Liver (tissue), 9 donors: ENCODE measurements around the gene CAPS. TPM values are rescaled to one million over a fixed set of nuclear protein-coding genes. Genes with fewer than 3 reads are reported as not detected.

ENCODE experiments used
- DNase-seq: peaks from one replicate; pipeline ENCODE4 v3.0.0-alpha.2; 2017; ENCODE audit warnings: low spot score
- H3K27ac ChIP-seq, 2 donors: one replicate each; pipeline ENCODE4 v1.7.0; 2013; ENCODE audit warnings: inconsistent platforms in 2 of 2, low read length in 2 of 2, control low read depth in 1 of 2, low read depth in 1 of 2, mild to moderate bottlenecking in 1 of 2
- H3K27me3 ChIP-seq, 4 donors: one replicate each; pipeline versions ENCODE4 v1.6.1 to v1.7.0; 2013; ENCODE audit warnings: low read length in 3 of 4, inconsistent platforms in 1 of 4, mild to moderate bottlenecking in 1 of 4, moderate library complexity in 1 of 4; ENCODE audit not compliant: control insufficient read depth in 4 of 4, insufficient read depth in 4 of 4
- H3K36me3 ChIP-seq, 4 donors: one replicate each; pipeline versions ENCODE4 v1.6.1 to v1.7.0; 2013; ENCODE audit warnings: low read length in 3 of 4, mild to moderate bottlenecking in 3 of 4, low read depth in 1 of 4, moderate library complexity in 1 of 4; ENCODE audit not compliant: control insufficient read depth in 4 of 4, insufficient read depth in 3 of 4
- H3K4me1 ChIP-seq, 4 donors: one replicate each; pipeline versions ENCODE4 v1.6.1 to v1.7.0; 2013; ENCODE audit warnings: low read length in 3 of 4, mild to moderate bottlenecking in 3 of 4, moderate library complexity in 1 of 4; ENCODE audit not compliant: control insufficient read depth in 4 of 4, insufficient read depth in 4 of 4
- H3K4me3 ChIP-seq, 3 donors: one replicate each; pipeline versions ENCODE4 v1.6.1 to v1.7.0; 2013; ENCODE audit warnings: low read length in 3 of 3, control low read depth in 1 of 3, low read depth in 1 of 3, mild to moderate bottlenecking in 1 of 3
- H3K9ac ChIP-seq, 2 donors: one replicate each; pipeline ENCODE4 v1.7.0; 2013; ENCODE audit warnings: low read length in 2 of 2, mild to moderate bottlenecking in 2 of 2, moderate library complexity in 2 of 2, control low read depth in 1 of 2, low read depth in 1 of 2
- H3K9me3 ChIP-seq, 4 donors: one replicate each; pipeline versions ENCODE4 v1.6.1 to v1.7.0; 2013; ENCODE audit warnings: low read length in 3 of 4; ENCODE audit not compliant: control insufficient read depth in 4 of 4
- EGR1 ChIP-seq, 2 donors: IDR thresholded peaks; 2 replicates each; pipeline ENCODE4 v1.6.1; 2016 to 2018; ENCODE audit warnings: antibody characterized with exemption in 2 of 2, low read depth in 2 of 2
- FOXA1 ChIP-seq: IDR thresholded peaks from 2 replicates; pipeline ENCODE4 v1.6.1; 2016; ENCODE audit warnings: antibody characterized with exemption
- FOXA2 ChIP-seq: IDR thresholded peaks from 2 replicates; pipeline ENCODE4 v1.6.1; 2016; ENCODE audit warnings: antibody characterized with exemption
- HNF4A ChIP-seq, 2 donors: conservative IDR thresholded peaks; 2 replicates each; pipeline ENCODE4 v1.6.1; 2016; ENCODE audit warnings: antibody characterized with exemption in 2 of 2, mild to moderate bottlenecking in 2 of 2
- JUND ChIP-seq, 2 donors: IDR thresholded peaks; 2 replicates each; pipeline ENCODE4 v1.6.1; 2016; ENCODE audit warnings: antibody characterized with exemption in 2 of 2
- NR2F2 ChIP-seq: IDR thresholded peaks from 2 replicates; pipeline ENCODE4 v1.6.1; 2016; ENCODE audit warnings: antibody characterized with exemption
- RAD21 ChIP-seq, 2 donors: IDR thresholded peaks; 2 replicates each; pipeline ENCODE4 v1.6.1; 2016; ENCODE audit warnings: antibody characterized with exemption in 2 of 2, mild to moderate bottlenecking in 2 of 2
- RXRA ChIP-seq, 2 donors: IDR thresholded peaks; 2 replicates each; pipeline ENCODE4 v1.6.1; 2017 to 2018; ENCODE audit warnings: antibody characterized with exemption in 2 of 2, mild to moderate bottlenecking in 1 of 2
- SP1 ChIP-seq: IDR thresholded peaks from 2 replicates; pipeline ENCODE4 v1.6.1; 2018; ENCODE audit warnings: antibody characterized with exemption, mild to moderate bottlenecking
- TAF1 ChIP-seq: conservative IDR thresholded peaks from 2 replicates; pipeline ENCODE4 v1.6.1; 2016; ENCODE audit warnings: antibody characterized with exemption, mild to moderate bottlenecking
- YY1 ChIP-seq: IDR thresholded peaks from 2 replicates; pipeline ENCODE4 v1.6.1; 2016; ENCODE audit warnings: antibody characterized with exemption, mild to moderate bottlenecking
- WGBS: extraction: QIAGEN DNeasy Blood & Tissue Kit; methylation state at CpG from one replicate; pipeline ENCODE4 v1.1.7; 2013; 5-methylcytosine and 5-hydroxymethylcytosine counted together
- polyA plus RNA-seq, 2 donors: library from polyadenylated mRNA; stranded (reverse) in 1 of 2; unstranded in 1 of 2; fragments of 200-250 nt in 1 of 2; fragments of >200 nt in 1 of 2; fragmentation: Nextera tagmentation in 1 of 2; extraction: Ambion mirVana in 1 of 2; gene quantifications; one replicate each; pipeline versions ENCODE4 v1.2.1 to v1.2.3, GENCODE V29; 2013 to 2015
- total RNA-seq, 2 donors: library from RNA; depleted of rRNA; stranded (reverse); fragments of >200 nt; gene quantifications; one replicate each; pipeline ENCODE4 v1.2.3, GENCODE V29; 2014
- TF ChIP-seq, protein P1 (sequence below): IDR thresholded peaks from 2 replicates; pipeline ENCODE4 v1.6.1; 2016; ENCODE audit warnings: antibody characterized with exemption
- TF ChIP-seq, protein P2 (sequence below): IDR thresholded peaks from 2 replicates; pipeline ENCODE4 v1.6.1; 2016; ENCODE audit warnings: antibody characterized with exemption, mild to moderate bottlenecking
- TF ChIP-seq, protein P3 (sequence below): fragments of 150-350 bp; IDR thresholded peaks from 2 replicates; pipeline ENCODE4 v1.5.1; 2017; ENCODE audit warnings: improper control_type of control experiment, low read depth, low read length; ENCODE audit not compliant: missing input control
- TF ChIP-seq, protein P4 (sequence below): IDR thresholded peaks from 2 replicates; pipeline ENCODE4 v1.6.1; 2016; ENCODE audit warnings: antibody characterized with exemption
- TF ChIP-seq, protein P5 (sequence below): IDR thresholded peaks from 2 replicates; pipeline ENCODE4 v1.6.1; 2016; ENCODE audit warnings: antibody characterized with exemption
- donor health status: healthy.
- donor health status: healthy.
- donor health status: healthy.
- donor health status: healthy.
- donor health status: healthy.

Gene CAPS
- total and polyA plus RNA-seq, 4 donors: 2.1 to 11.4 (median 3.5) TPM

DNA sequence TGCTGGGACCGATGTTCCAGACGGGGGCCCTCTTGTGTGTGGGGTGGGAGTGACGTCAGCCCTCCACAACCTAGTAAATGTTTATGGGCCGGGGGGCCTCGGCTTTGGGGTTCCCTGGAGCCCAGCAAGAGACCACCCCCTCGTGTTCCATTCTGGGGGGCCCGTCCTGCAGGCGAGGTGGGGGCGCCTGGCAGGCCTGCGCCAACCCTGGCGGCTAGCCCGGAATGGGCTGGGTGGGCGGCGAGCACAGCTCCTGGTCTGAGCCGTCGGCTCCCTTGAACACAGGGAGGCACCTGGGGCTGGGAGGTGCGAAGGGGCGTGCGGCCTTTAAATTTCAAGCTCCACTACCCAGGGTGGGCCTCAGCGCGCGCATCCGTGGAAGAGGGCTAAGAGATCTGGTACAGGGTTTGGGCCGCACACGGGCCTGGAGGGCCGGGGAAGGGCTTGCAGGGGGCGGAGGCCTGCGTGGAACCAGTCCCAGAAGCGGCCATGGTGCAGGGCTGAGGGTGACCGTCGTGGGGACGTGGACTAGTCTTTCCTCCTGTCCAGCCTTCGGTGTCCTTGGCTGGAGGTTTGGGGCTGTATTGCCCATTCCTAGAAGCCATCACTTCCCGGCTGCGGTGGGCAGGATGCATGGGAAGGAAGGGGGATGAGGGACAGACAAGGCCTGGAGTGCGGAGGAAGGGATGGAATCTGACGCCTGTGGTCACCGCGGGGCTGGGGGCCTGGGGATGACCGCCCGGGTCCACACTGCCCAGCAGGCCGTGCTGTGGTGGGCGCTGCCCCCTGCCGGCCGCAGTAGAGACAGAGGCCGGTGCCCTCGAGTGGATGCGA, 21.9 kb upstream of the CAPS start:
- 18% methylated on average over 48 of the region's 48 CpGs for WGBS
- Histone ChIP-seq H3K27me3 (no peaks in the 10 kb centered on the region), H3K27ac (no peak overlapping the region), H3K9ac (no peak overlapping the region), H3K36me3 (peaks cover 5 to 22% (median 9%) of the 10 kb centered on the region in 4 donors), H3K9me3 (no peaks in the 10 kb centered on the region), H3K4me1 (peaks cover 0 to 11% (median 3%) of the 10 kb centered on the region in 4 donors), H3K4me3 (no peak overlapping the region)
- TF ChIP-seq, protein P1, sequence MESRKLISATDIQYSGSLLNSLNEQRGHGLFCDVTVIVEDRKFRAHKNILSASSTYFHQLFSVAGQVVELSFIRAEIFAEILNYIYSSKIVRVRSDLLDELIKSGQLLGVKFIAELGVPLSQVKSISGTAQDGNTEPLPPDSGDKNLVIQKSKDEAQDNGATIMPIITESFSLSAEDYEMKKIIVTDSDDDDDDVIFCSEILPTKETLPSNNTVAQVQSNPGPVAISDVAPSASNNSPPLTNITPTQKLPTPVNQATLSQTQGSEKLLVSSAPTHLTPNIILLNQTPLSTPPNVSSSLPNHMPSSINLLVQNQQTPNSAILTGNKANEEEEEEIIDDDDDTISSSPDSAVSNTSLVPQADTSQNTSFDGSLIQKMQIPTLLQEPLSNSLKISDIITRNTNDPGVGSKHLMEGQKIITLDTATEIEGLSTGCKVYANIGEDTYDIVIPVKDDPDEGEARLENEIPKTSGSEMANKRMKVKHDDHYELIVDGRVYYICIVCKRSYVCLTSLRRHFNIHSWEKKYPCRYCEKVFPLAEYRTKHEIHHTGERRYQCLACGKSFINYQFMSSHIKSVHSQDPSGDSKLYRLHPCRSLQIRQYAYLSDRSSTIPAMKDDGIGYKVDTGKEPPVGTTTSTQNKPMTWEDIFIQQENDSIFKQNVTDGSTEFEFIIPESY: no peak
- TF ChIP-seq FOXA1 (no peak), NR2F2 (no peak), FOXA2 (no peak), YY1 (no peak), RAD21 (IDR thresholded peaks at IDR 0.05) (peak; percentile 86 to 93), RXRA (IDR thresholded peaks at IDR 0.05) (peak in 1 of 2 donors; percentile 16), JUND (IDR thresholded peaks at IDR 0.05) (no peak), EGR1 (IDR thresholded peaks at IDR 0.05; ENCODE audit: low read depth in 2 of 2) (no peak), TAF1 (no peak)
- TF ChIP-seq, protein P2, sequence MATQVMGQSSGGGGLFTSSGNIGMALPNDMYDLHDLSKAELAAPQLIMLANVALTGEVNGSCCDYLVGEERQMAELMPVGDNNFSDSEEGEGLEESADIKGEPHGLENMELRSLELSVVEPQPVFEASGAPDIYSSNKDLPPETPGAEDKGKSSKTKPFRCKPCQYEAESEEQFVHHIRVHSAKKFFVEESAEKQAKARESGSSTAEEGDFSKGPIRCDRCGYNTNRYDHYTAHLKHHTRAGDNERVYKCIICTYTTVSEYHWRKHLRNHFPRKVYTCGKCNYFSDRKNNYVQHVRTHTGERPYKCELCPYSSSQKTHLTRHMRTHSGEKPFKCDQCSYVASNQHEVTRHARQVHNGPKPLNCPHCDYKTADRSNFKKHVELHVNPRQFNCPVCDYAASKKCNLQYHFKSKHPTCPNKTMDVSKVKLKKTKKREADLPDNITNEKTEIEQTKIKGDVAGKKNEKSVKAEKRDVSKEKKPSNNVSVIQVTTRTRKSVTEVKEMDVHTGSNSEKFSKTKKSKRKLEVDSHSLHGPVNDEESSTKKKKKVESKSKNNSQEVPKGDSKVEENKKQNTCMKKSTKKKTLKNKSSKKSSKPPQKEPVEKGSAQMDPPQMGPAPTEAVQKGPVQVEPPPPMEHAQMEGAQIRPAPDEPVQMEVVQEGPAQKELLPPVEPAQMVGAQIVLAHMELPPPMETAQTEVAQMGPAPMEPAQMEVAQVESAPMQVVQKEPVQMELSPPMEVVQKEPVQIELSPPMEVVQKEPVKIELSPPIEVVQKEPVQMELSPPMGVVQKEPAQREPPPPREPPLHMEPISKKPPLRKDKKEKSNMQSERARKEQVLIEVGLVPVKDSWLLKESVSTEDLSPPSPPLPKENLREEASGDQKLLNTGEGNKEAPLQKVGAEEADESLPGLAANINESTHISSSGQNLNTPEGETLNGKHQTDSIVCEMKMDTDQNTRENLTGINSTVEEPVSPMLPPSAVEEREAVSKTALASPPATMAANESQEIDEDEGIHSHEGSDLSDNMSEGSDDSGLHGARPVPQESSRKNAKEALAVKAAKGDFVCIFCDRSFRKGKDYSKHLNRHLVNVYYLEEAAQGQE: no peak
- TF ChIP-seq, protein P3, sequence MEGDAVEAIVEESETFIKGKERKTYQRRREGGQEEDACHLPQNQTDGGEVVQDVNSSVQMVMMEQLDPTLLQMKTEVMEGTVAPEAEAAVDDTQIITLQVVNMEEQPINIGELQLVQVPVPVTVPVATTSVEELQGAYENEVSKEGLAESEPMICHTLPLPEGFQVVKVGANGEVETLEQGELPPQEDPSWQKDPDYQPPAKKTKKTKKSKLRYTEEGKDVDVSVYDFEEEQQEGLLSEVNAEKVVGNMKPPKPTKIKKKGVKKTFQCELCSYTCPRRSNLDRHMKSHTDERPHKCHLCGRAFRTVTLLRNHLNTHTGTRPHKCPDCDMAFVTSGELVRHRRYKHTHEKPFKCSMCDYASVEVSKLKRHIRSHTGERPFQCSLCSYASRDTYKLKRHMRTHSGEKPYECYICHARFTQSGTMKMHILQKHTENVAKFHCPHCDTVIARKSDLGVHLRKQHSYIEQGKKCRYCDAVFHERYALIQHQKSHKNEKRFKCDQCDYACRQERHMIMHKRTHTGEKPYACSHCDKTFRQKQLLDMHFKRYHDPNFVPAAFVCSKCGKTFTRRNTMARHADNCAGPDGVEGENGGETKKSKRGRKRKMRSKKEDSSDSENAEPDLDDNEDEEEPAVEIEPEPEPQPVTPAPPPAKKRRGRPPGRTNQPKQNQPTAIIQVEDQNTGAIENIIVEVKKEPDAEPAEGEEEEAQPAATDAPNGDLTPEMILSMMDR: peak; percentile 70
- TF ChIP-seq, protein P4, sequence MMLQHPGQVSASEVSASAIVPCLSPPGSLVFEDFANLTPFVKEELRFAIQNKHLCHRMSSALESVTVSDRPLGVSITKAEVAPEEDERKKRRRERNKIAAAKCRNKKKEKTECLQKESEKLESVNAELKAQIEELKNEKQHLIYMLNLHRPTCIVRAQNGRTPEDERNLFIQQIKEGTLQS: no peak
- DNase-seq: peak; percentile 63

DNA sequence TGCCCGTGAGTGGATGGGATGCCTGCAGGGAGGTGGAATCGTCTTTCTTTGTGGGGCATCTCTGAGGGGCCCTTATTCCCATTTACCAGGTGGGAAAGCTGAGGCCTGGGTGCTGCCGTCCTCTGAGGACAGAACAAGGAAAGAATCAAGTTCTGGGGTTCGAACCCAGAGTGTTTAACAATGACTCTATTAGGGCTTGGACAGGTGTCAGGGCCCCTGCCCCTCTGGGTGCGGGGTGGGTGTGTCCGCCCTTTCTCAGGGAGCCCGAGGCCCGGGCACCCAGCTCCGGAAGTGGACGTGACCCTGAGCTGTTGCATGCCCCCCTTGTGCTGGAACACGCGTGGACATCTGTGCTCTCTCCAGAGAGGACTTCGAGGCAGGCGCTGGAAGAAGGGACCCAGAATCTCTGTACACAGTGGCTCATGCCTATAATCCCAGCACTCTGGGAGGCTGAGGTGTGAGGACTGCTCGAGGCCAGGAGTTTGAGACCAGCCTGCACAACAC, 21.2 kb upstream of the CAPS start:
- Histone ChIP-seq H3K36me3 (peaks cover 6 to 22% (median 9%) of the 10 kb centered on the region in 4 donors), H3K4me3 (no peak overlapping the region), H3K9me3 (no peaks in the 10 kb centered on the region), H3K4me1 (peaks cover 0 to 11% (median 3%) of the 10 kb centered on the region in 4 donors), H3K9ac (no peak overlapping the region), H3K27me3 (no peaks in the 10 kb centered on the region), H3K27ac (no peak overlapping the region)
- no peak for DNase-seq
- WGBS: 57% methylated on average over 15 of the region's 15 CpGs
- TF ChIP-seq, protein P4: no peak
- TF ChIP-seq FOXA2: no peak
- no peak for TF ChIP-seq RXRA (IDR thresholded peaks at IDR 0.05)
- no peak for TF ChIP-seq JUND (IDR thresholded peaks at IDR 0.05)
- TF ChIP-seq FOXA1: no peak
- no peak for TF ChIP-seq YY1
- TF ChIP-seq EGR1 (IDR thresholded peaks at IDR 0.05; ENCODE audit: low read depth in 2 of 2): no peak
- TF ChIP-seq, protein P5, sequence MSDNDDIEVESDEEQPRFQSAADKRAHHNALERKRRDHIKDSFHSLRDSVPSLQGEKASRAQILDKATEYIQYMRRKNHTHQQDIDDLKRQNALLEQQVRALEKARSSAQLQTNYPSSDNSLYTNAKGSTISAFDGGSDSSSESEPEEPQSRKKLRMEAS: no peak
- TF ChIP-seq RAD21 (IDR thresholded peaks at IDR 0.05): no peak
- no peak for TF ChIP-seq HNF4A (conservative IDR thresholded peaks at IDR 0.05)
- TF ChIP-seq, protein P3: no peak
- no peak for TF ChIP-seq TAF1
- TF ChIP-seq SP1: no peak
